Spleen (tissue), 11 donors: ENCODE measurements around the gene EGFL8. TPM values are rescaled to one million over a fixed set of nuclear protein-coding genes. Genes with fewer than 3 reads are reported as not detected.
"Not testable (repeated sequence)": the region's sequence is repeated elsewhere in the genome, so short reads cannot be mapped to it uniquely, and the experiment has no call there.

ENCODE experiments used
- DNase-seq: peaks from one replicate; pipeline ENCODE4 v3.0.0-alpha.2; 2020
- H3K27ac ChIP-seq, 8 donors: fragments of 200-600 bp; sonication (generic) in 7 of 8; 1 replicate in 4 of 8; 2 replicates in 4 of 8; pipeline versions ENCODE4 v1.5.0 to v1.8.0; 2016 to 2021; ENCODE audit warnings: inconsistent platforms in 4 of 8, mild to moderate bottlenecking in 4 of 8, moderate library complexity in 1 of 8
- H3K27me3 ChIP-seq, 7 donors: fragments of 200-600 bp; sonication (generic) in 6 of 7; replicated peaks in 1 of 7; 1 replicate in 4 of 7; 2 replicates in 3 of 7; pipeline versions ENCODE4 v1.5.0 to v1.8.0; 2016 to 2021; ENCODE audit warnings: inconsistent platforms in 3 of 7, mild to moderate bottlenecking in 1 of 7
- H3K36me3 ChIP-seq, 6 donors: fragments of 200-600 bp; sonication (generic) in 5 of 6; 1 replicate in 4 of 6; 2 replicates in 2 of 6; pipeline versions ENCODE4 v1.5.0 to v1.8.0; 2016 to 2021; ENCODE audit warnings: inconsistent platforms in 2 of 6
- H3K4me1 ChIP-seq, 6 donors: fragments of 200-600 bp; sonication (generic) in 5 of 6; 1 replicate in 3 of 6; 2 replicates in 3 of 6; pipeline versions ENCODE4 v1.5.0 to v1.8.0; 2016 to 2021; ENCODE audit warnings: inconsistent platforms in 3 of 6
- H3K4me3 ChIP-seq, 8 donors: fragments of 200-600 bp; sonication (generic) in 7 of 8; 1 replicate in 4 of 8; 2 replicates in 4 of 8; pipeline versions ENCODE4 v1.5.0 to v1.8.0; 2016 to 2021; ENCODE audit warnings: inconsistent platforms in 4 of 8, mild to moderate bottlenecking in 4 of 8, moderate library complexity in 2 of 8
- H3K9me3 ChIP-seq, 8 donors: fragments of 200-600 bp; sonication (generic) in 7 of 8; 1 replicate in 4 of 8; 2 replicates in 4 of 8; pipeline versions ENCODE4 v1.5.0 to v1.8.0; 2016 to 2021; ENCODE audit warnings: inconsistent platforms in 4 of 8
- CTCF ChIP-seq, 11 experiments: fragments of 200-600 bp in 7 of 11; fragments of 450-650 bp in 4 of 11; sonication (generic) in 4 of 11; IDR thresholded peaks in 8 of 11; conservative IDR thresholded peaks in 3 of 11; 1 replicate in 7 of 11; 2 replicates in 4 of 11; pipeline versions ENCODE4 v1.4.0 to v1.8.0; 2016 to 2021; ENCODE audit warnings: antibody characterized with exemption in 11 of 11, inconsistent platforms in 4 of 11, mild to moderate bottlenecking in 1 of 11
- POLR2A ChIP-seq, 3 donors: fragments of 450-650 bp; IDR thresholded peaks; one replicate each; pipeline ENCODE4 v1.5.1; 2017; ENCODE audit warnings: antibody characterized with exemption in 3 of 3, mild to moderate bottlenecking in 1 of 3
- POLR2AphosphoS5 ChIP-seq, 3 donors: sonication (generic); formaldehyde crosslinking; IDR thresholded peaks; one replicate each; pipeline ENCODE4 v1.5.1; 2017; ENCODE audit warnings: antibody characterized with exemption in 3 of 3
- WGBS, 5 donors: extraction: QIAGEN DNeasy Blood & Tissue Kit in 3 of 5; methylation state at CpG; one replicate each; pipeline versions ENCODE4 v1.1.5 to v1.1.7; 2013 to 2018; 5-methylcytosine and 5-hydroxymethylcytosine counted together
- intact Hi-C: fragments of 100-400 bp; cut with DNase I; formaldehyde crosslinking; loops from one replicate; pipeline ENCODE4 v1.15.0; 2023; ENCODE audit warnings: low total_unique reads
- polyA plus RNA-seq, 3 donors: library from polyadenylated mRNA; stranded (reverse); fragments of 200-250 nt; gene quantifications; one replicate each; pipeline ENCODE4 v1.2.1, GENCODE V29; 2013
- total RNA-seq, 7 donors: library from RNA; depleted of rRNA in 3 of 7; stranded (reverse); fragments of >200 nt in 3 of 7; fragmentation: NEBNext Ultra II Directional in 4 of 7; extraction: Animal tissue kit (Norgen Biotek cat#: 25700) in 4 of 7; gene quantifications; one replicate each; pipeline versions ENCODE4 v1.1.0 to v1.2.1, GENCODE V29; 2016 to 2021
- donor health status: healthy with polysubstance abuse.
- donor health status: DM: no; HTN: no; CAD: no; lungs with moderate emphysema.
- donor health status: DM: no; HTN: no; CAD: no.
- donor health status: Bipolar disorder and iron deficiency.
- donor health status: healthy.
- donor health status: DM: no; HTN: no; CAD: no.
- donor health status: DM: yes; HTN: yes; CAD: no.

EGFL8 gene
- total and polyA plus RNA-seq, 10 donors, result 4.4 to 32.8 (median 11.9) TPM

- H3K27me3 ChIP-seq, result no peaks in the 10 kb centered on the region
- WGBS, 5 donors, result 86 to 91% (median 88%) methylated on average over 4 of the region's 4 CpGs
These were observed 30.6 kb upstream of the EGFL8 start for GRCh38 chr6:32133786-32134185.

GRCh38 chr6:32137454-32137853 is 26.9 kb upstream of the EGFL8 start:
- no peaks in the 10 kb centered on the region for H3K27me3 ChIP-seq
- H3K27ac ChIP-seq, result no peak overlapping the region
- H3K9me3 ChIP-seq, result no peaks in the 10 kb centered on the region
- intact Hi-C loops, result no loop called here
- H3K36me3 ChIP-seq, result no peaks in the 10 kb centered on the region
- DNase-seq, result no peak
- TF ChIP-seq POLR2AphosphoS5 (IDR thresholded peaks at IDR 0.05) (no peak), CTCF (IDR thresholded peaks at IDR 0.05 in 8 of 11, conservative IDR thresholded peaks at IDR 0.05 in 3 of 11) (no peak), POLR2A (IDR thresholded peaks at IDR 0.05) (no peak)
- H3K4me1 ChIP-seq, result no peaks in the 10 kb centered on the region
- H3K4me3 ChIP-seq, result no peak overlapping the region

More at GRCh38 chr6:32133786-32134185, 30.6 kb upstream of the EGFL8 start:
- no peak for DNase-seq
- TF ChIP-seq POLR2A (IDR thresholded peaks at IDR 0.05), result no peak
- no peak for TF ChIP-seq POLR2AphosphoS5 (IDR thresholded peaks at IDR 0.05)
- TF ChIP-seq CTCF (IDR thresholded peaks at IDR 0.05 in 8 of 11, conservative IDR thresholded peaks at IDR 0.05 in 3 of 11), result no peak
- Histone ChIP-seq H3K36me3 (no peaks in the 10 kb centered on the region), H3K4me3 (no peak overlapping the region), H3K4me1 (peaks cover 8 to 19% (median 15%) of the 10 kb centered on the region in 6 donors), H3K9me3 (no peaks in the 10 kb centered on the region), H3K27ac (no peak overlapping the region)
- intact Hi-C loops, result no loop called here

GRCh38 chr6:32139590-32139989 is 24.8 kb upstream of the EGFL8 start:
- no peaks in the 10 kb centered on the region for H3K9me3 ChIP-seq
- no peak for DNase-seq
- no peaks in the 10 kb centered on the region for H3K27me3 ChIP-seq
- H3K27ac ChIP-seq, result no peak overlapping the region
- H3K36me3 ChIP-seq, result no peaks in the 10 kb centered on the region
- intact Hi-C loops, result no loop called here
- WGBS, 5 donors, result 69 to 89% (median 79%) methylated on average over 5 of the region's 5 CpGs
- no peaks in the 10 kb centered on the region for H3K4me1 ChIP-seq
- no peak overlapping the region for H3K4me3 ChIP-seq
- TF ChIP-seq CTCF (IDR thresholded peaks at IDR 0.05 in 8 of 11, conservative IDR thresholded peaks at IDR 0.05 in 3 of 11), result no peak
- TF ChIP-seq POLR2AphosphoS5 (IDR thresholded peaks at IDR 0.05), result no peak
- TF ChIP-seq POLR2A (IDR thresholded peaks at IDR 0.05), result no peak

GRCh38 chr6:32140420-32141046 is 23.9 kb upstream of the EGFL8 start:
- no peak for DNase-seq
- no peak for TF ChIP-seq POLR2A (IDR thresholded peaks at IDR 0.05)
- TF ChIP-seq CTCF (IDR thresholded peaks at IDR 0.05 in 8 of 11, conservative IDR thresholded peaks at IDR 0.05 in 3 of 11), result no peak
- TF ChIP-seq POLR2AphosphoS5 (IDR thresholded peaks at IDR 0.05), result no peak
- H3K4me3 ChIP-seq, result no peak overlapping the region
- 55 to 88% (median 75%) methylated on average over 5 of the region's 5 CpGs for WGBS, 5 donors
- no peaks in the 10 kb centered on the region for H3K27me3 ChIP-seq
- H3K36me3 ChIP-seq, result no peaks in the 10 kb centered on the region
- intact Hi-C loops, result no loop called here
- H3K4me1 ChIP-seq, result no peaks in the 10 kb centered on the region
- no peak overlapping the region for H3K27ac ChIP-seq
- H3K9me3 ChIP-seq, result no peaks in the 10 kb centered on the region

GRCh38 chr6:32144238-32144637 is 20.2 kb upstream of the EGFL8 start:
- H3K36me3 ChIP-seq, H3K27ac ChIP-seq, H3K9me3 ChIP-seq, intact Hi-C loops, DNase-seq, H3K4me3 ChIP-seq: not testable (repeated sequence)
- peaks cover 0 to 14% (median 7%) of the 10 kb centered on the region in 6 donors for H3K4me1 ChIP-seq
- H3K27me3 ChIP-seq, result peaks cover 0 to 28% (median 16%) of the 10 kb centered on the region in 7 donors
- WGBS, 5 donors, result 79 to 92% (median 87%) methylated on average over 7 of the region's 7 CpGs
